ENCODE results near the gene BEST1.

- no peak for TF ChIP-seq POLR2A (IDR thresholded peaks at IDR 0.05)
- TF ChIP-seq CTCF (IDR thresholded peaks at IDR 0.05): no peak
These were observed 4.1 kb downstream of the BEST1 start for GRCh38 chr11:61954106-61954850.

Measured in tibial nerve (tissue), 3 donors.